Head of caudate nucleus (tissue), 42 donors: ENCODE data around the gene ACYP2.

Experiments
- DNase-seq, 42 donors: peaks; one replicate each; pipeline versions ENCODE4 v3.0.0 to v3.0.0-alpha.2; 2020 to 2021; ENCODE audit warnings: mixed read lengths in 7 of 42
- intact Hi-C: fragments of 100-400 bp; cut with DNase I; formaldehyde crosslinking; loops from one replicate; pipeline ENCODE4 v1.15.0; 2022

The ACYP2 gene

GRCh38 chr2:54196646-54197045, 81.2 kb downstream of the ACYP2 start:
- intact Hi-C loops, result no loop called here
- DNase-seq, result no peak

- DNase-seq, result no peak
- intact Hi-C loops, result loop anchor here (10.0 kb wide), 1 partner anchor 100 kb away; no protein-coding TSS in a partner anchor
Observed at GRCh38 chr2:54204476-54204875, 89.1 kb downstream of the ACYP2 start.

GRCh38 chr2:54206596-54206995, 91.2 kb downstream of the ACYP2 start:
- intact Hi-C loops, result loop anchor here (5.0 to 10.0 kb wide), 2 partner anchors 102 to 126 kb away; a partner anchor contains a TSS
- DNase-seq, result peak in 5 of 42 donors; percentile 13 to 50 (median 21)

GRCh38 chr2:54207666-54208195, 92.3 kb downstream of the ACYP2 start:
- intact Hi-C loops, result loop anchor here (5.0 to 10.0 kb wide), 2 partner anchors 103 to 125 kb away; a partner anchor contains a TSS

GRCh38 chr2:54208364-54209240, 93.2 kb downstream of the ACYP2 start:
- peak in 2 of 42 donors; percentile 15 to 19 for DNase-seq
- intact Hi-C loops, result loop anchor here (5.0 to 10.0 kb wide), 2 partner anchors 104 to 124 kb away; a partner anchor contains a TSS

More at GRCh38 chr2:54207666-54208195, 92.3 kb downstream of the ACYP2 start:
- no peak for DNase-seq

- DNase-seq, result no peak
- intact Hi-C loops, result loop anchor here (5.0 to 10.0 kb wide), 2 partner anchors 105 to 123 kb away; a partner anchor contains a TSS
Observed at GRCh38 chr2:54209379-54209778, 94.0 kb downstream of the ACYP2 start.

GRCh38 chr2:54212456-54212855, 97.0 kb downstream of the ACYP2 start:
- intact Hi-C loops, result no loop called here

GRCh38 chr2:54213082-54213481, 97.7 kb downstream of the ACYP2 start:
- DNase-seq, result no peak
- intact Hi-C loops, result no loop called here

More at GRCh38 chr2:54212456-54212855, 97.0 kb downstream of the ACYP2 start:
- no peak for DNase-seq

- intact Hi-C loops, result no loop called here
- DNase-seq, result peak in 4 of 42 donors; percentile 10 to 29 (median 22)
Observed at GRCh38 chr2:54224997-54225396, 109.6 kb downstream of the ACYP2 start.

- intact Hi-C loops, result no loop called here
- peak in 2 of 42 donors; percentile 28 to 44 for DNase-seq
Observed at GRCh38 chr2:54226260-54226659, 110.8 kb downstream of the ACYP2 start.

- intact Hi-C loops, result no loop called here
- DNase-seq, result no peak
Observed at GRCh38 chr2:54227798-54228197, 112.4 kb downstream of the ACYP2 start.

- DNase-seq, result peak in 6 of 42 donors; percentile 8 to 49 (median 18)
- intact Hi-C loops, result no loop called here
Observed at GRCh38 chr2:54228945-54229344, 113.5 kb downstream of the ACYP2 start.

GRCh38 chr2:54233832-54234649, 118.6 kb downstream of the ACYP2 start:
- intact Hi-C loops, result no loop called here
- DNase-seq, result no peak

- no peak for DNase-seq
- intact Hi-C loops, result no loop called here
Observed at GRCh38 chr2:54237428-54237827, 122.0 kb downstream of the ACYP2 start.

GRCh38 chr2:54239427-54239826, 124.0 kb downstream of the ACYP2 start:
- DNase-seq, result no peak
- intact Hi-C loops, result no loop called here

- no peak for DNase-seq
- intact Hi-C loops, result no loop called here
Observed at GRCh38 chr2:54240515-54241469, 125.4 kb downstream of the ACYP2 start.

GRCh38 chr2:54247115-54247514, 131.7 kb downstream of the ACYP2 start:
- intact Hi-C loops, result no loop called here
- no peak for DNase-seq

- intact Hi-C loops, result no loop called here
- DNase-seq, result no peak
Observed at GRCh38 chr2:54249629-54250028, 134.2 kb downstream of the ACYP2 start.
